Measurements from ENCODE around the gene FBXL17. TPM values are rescaled to one million over a fixed set of nuclear protein-coding genes. Genes with fewer than 3 reads are reported as not detected.
A peak's percentile ranks its signal among the peaks of the same experiment; 100 is the strongest.

Gene FBXL17
- total RNA-seq, 1 experiment from 2014 or later: 8.8 TPM

GRCh38 chr5:108084105-108084504 is 297.8 kb downstream of the FBXL17 start:
- CTCF ChIA-PET: no interaction called here
- intact Hi-C loops (cut with micrococcal nuclease): loop anchor here (5.0 kb wide), 1 partner anchor 217 kb away; no protein-coding TSS in a partner anchor
- no TSS peak for BruUV-seq (replicated peaks)
- no peak for TF ChIP-seq EZH2phosphoT487 (IDR thresholded peaks at IDR 0.05; ENCODE audit: borderline replicate concordance, low read length)
- TF ChIP-seq, protein P1, sequence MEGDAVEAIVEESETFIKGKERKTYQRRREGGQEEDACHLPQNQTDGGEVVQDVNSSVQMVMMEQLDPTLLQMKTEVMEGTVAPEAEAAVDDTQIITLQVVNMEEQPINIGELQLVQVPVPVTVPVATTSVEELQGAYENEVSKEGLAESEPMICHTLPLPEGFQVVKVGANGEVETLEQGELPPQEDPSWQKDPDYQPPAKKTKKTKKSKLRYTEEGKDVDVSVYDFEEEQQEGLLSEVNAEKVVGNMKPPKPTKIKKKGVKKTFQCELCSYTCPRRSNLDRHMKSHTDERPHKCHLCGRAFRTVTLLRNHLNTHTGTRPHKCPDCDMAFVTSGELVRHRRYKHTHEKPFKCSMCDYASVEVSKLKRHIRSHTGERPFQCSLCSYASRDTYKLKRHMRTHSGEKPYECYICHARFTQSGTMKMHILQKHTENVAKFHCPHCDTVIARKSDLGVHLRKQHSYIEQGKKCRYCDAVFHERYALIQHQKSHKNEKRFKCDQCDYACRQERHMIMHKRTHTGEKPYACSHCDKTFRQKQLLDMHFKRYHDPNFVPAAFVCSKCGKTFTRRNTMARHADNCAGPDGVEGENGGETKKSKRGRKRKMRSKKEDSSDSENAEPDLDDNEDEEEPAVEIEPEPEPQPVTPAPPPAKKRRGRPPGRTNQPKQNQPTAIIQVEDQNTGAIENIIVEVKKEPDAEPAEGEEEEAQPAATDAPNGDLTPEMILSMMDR (conservative IDR thresholded peaks at IDR 0.05; ENCODE audit: low read depth, low read length): no peak
- no peak for TF ChIP-seq EZH2 (IDR thresholded peaks at IDR 0.05; ENCODE audit: low read length, unreplicated experiment)
- H3K4me3 ChIP-seq (ENCODE audit: low read length): no peak overlapping the region
- no peaks in the 10 kb centered on the region for H3K79me2 ChIP-seq (ENCODE audit: low read length)
- H3F3A ChIP-seq (ENCODE audit: low read length, unreplicated experiment): no peaks in the 10 kb centered on the region
- H3K9me2 ChIP-seq (replicated peaks; ENCODE audit: low read length): no peaks in the 10 kb centered on the region
- H3K4me2 ChIP-seq (ENCODE audit: low read length): no peak overlapping the region
- no peaks in the 10 kb centered on the region for H3K4me1 ChIP-seq (ENCODE audit: insufficient read depth, low read length)
- no peaks in the 10 kb centered on the region for H3K36me3 ChIP-seq (ENCODE audit: low read depth, low read length)
- H3K27ac ChIP-seq (ENCODE audit: low read length): no peak overlapping the region
- no peaks in the 10 kb centered on the region for H3K9me3 ChIP-seq (ENCODE audit: low read length)
- no peaks in the 10 kb centered on the region for H4K20me1 ChIP-seq (ENCODE audit: low read length)
- ATAC-seq (peak; percentile 60), DNase-seq (peak; percentile 25)
- H2AFZ ChIP-seq (ENCODE audit: low read length): no peak overlapping the region
- H3K9ac ChIP-seq (ENCODE audit: low read length): no peak overlapping the region
- no peaks in the 10 kb centered on the region for H3K27me3 ChIP-seq (ENCODE audit: low read length)
- POLR2A ChIA-PET (ENCODE audit: unreplicated experiment): no interaction called here

DNA sequence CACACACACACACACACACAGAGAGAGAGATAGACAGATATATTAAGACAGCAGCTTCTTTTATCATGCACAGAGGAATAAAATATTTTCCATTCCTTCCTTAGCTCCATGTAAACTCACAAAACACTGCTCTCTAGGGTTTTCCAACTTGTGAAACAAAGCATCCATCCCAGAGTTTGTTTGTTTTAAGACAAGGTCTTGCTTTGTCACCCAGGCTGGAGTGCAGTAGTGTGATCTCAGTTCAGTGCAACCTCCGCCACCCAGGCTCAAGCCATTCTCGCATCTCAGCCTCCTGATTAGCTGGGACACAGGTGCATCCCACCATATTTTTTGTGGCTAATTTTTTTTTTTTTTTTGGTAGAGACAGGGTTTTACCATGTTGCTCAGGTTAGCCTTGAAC is 298.7 kb downstream of the FBXL17 start:
- no peak overlapping the region for H2AFZ ChIP-seq (ENCODE audit: low read length)
- intact Hi-C loops (cut with micrococcal nuclease): loop anchor here (5.0 kb wide), 1 partner anchor 216 kb away; no protein-coding TSS in a partner anchor
- H3F3A ChIP-seq (ENCODE audit: low read length, unreplicated experiment): no peaks in the 10 kb centered on the region
- H3K4me3 ChIP-seq (ENCODE audit: low read length): no peak overlapping the region
- ChIA-PET CTCF (no interaction called here), POLR2A (ENCODE audit: unreplicated experiment) (interaction anchor here (0.5 kb wide), 1 partner anchor 17 kb away, joined by 3 read pairs; no protein-coding TSS in a partner anchor)
- H3K4me2 ChIP-seq (ENCODE audit: low read length): no peak overlapping the region
- no peaks in the 10 kb centered on the region for H3K9me3 ChIP-seq (ENCODE audit: low read length)
- no peaks in the 10 kb centered on the region for H4K20me1 ChIP-seq (ENCODE audit: low read length)
- no peak overlapping the region for H3K9ac ChIP-seq (ENCODE audit: low read length)
- no peak for ATAC-seq
- no peaks in the 10 kb centered on the region for H3K36me3 ChIP-seq (ENCODE audit: low read depth, low read length)
- TF ChIP-seq, protein P1 (conservative IDR thresholded peaks at IDR 0.05; ENCODE audit: low read depth, low read length): no peak
- TF ChIP-seq EZH2 (IDR thresholded peaks at IDR 0.05; ENCODE audit: low read length, unreplicated experiment) (no peak), EZH2phosphoT487 (IDR thresholded peaks at IDR 0.05; ENCODE audit: borderline replicate concordance, low read length) (no peak)
- H3K79me2 ChIP-seq (ENCODE audit: low read length): no peaks in the 10 kb centered on the region
- no peaks in the 10 kb centered on the region for H3K9me2 ChIP-seq (replicated peaks; ENCODE audit: low read length)
- no peak overlapping the region for H3K27ac ChIP-seq (ENCODE audit: low read length)
- no peaks in the 10 kb centered on the region for H3K4me1 ChIP-seq (ENCODE audit: insufficient read depth, low read length)
- no peaks in the 10 kb centered on the region for H3K27me3 ChIP-seq (ENCODE audit: low read length)
- DNase-seq: no peak
- BruUV-seq (replicated peaks): no TSS peak

- BruUV-seq (replicated peaks): no TSS peak
- CTCF ChIA-PET: no interaction called here
- Histone ChIP-seq H3F3A (ENCODE audit: low read length, unreplicated experiment) (no peaks in the 10 kb centered on the region), H3K79me2 (ENCODE audit: low read length) (no peaks in the 10 kb centered on the region), H3K9me3 (ENCODE audit: low read length) (no peaks in the 10 kb centered on the region), H4K20me1 (ENCODE audit: low read length) (no peaks in the 10 kb centered on the region), H3K36me3 (ENCODE audit: low read depth, low read length) (no peaks in the 10 kb centered on the region), H3K9ac (ENCODE audit: low read length) (no peak overlapping the region), H3K27ac (ENCODE audit: low read length) (no peak overlapping the region), H3K4me3 (ENCODE audit: low read length) (no peak overlapping the region), H3K27me3 (ENCODE audit: low read length) (no peaks in the 10 kb centered on the region), H3K4me2 (ENCODE audit: low read length) (no peak overlapping the region), H2AFZ (ENCODE audit: low read length) (no peak overlapping the region), H3K9me2 (replicated peaks; ENCODE audit: low read length) (no peaks in the 10 kb centered on the region), H3K4me1 (ENCODE audit: insufficient read depth, low read length) (no peaks in the 10 kb centered on the region)
- intact Hi-C loops (cut with micrococcal nuclease): loop anchor here (5.0 kb wide), 1 partner anchor 214 kb away; no protein-coding TSS in a partner anchor
- DNase-seq (no peak), ATAC-seq (no peak)
- POLR2A ChIA-PET (ENCODE audit: unreplicated experiment): no interaction called here
- TF ChIP-seq EZH2 (IDR thresholded peaks at IDR 0.05; ENCODE audit: low read length, unreplicated experiment) (no peak), EZH2phosphoT487 (IDR thresholded peaks at IDR 0.05; ENCODE audit: borderline replicate concordance, low read length) (no peak)
- TF ChIP-seq, protein P1 (conservative IDR thresholded peaks at IDR 0.05; ENCODE audit: low read depth, low read length): no peak
These were observed 300.2 kb downstream of the FBXL17 start for GRCh38 chr5:108081707-108082106.
